Endothelial cell of umbilical vein (primary cell): ENCODE data around the gene VAMP2. TPM values are rescaled to one million over a fixed set of nuclear protein-coding genes. Genes with fewer than 3 reads are reported as not detected.
"Not testable (repeated sequence)": the region's sequence is repeated elsewhere in the genome, so short reads cannot be mapped to it uniquely, and the experiment has no call there.

ENCODE experiments used
- BruUV-seq: library from RNA; stranded (reverse); fragments of 400-500 nt; replicated peaks from 2 replicates; lab custom pipeline; 2021; lab: Mats Ljungman, UMichigan
- CTCF ChIA-PET: fragments of 300-600, 350-600 bp; sonication (Branson Sonifier 250); formaldehyde crosslinking; loops from one replicate; lab custom pipeline; 2021; ENCODE audit warnings: antibody characterized with exemption, inconsistent platforms; lab: Charles Lee
- POLR2A ChIA-PET: fragments of 300-600, 350-600 bp; sonication (Branson Sonifier 250); formaldehyde crosslinking; loops from one replicate; lab custom pipeline; 2021; ENCODE audit warnings: antibody characterized with exemption, inconsistent platforms; lab: Charles Lee
- DNase-seq: peaks from one replicate; pipeline ENCODE4 v3.0.0-alpha.2; 2011; ENCODE audit warnings: low read depth, low spot score
- FAIRE-seq: peaks from 2 replicates; lab custom pipeline; 2011; peaks lifted over from hg19 to GRCh38; lab: Jason Lieb, UNC
- H2AFZ ChIP-seq: 2 replicates; pipeline ENCODE4 v1.6.0; 2012; ENCODE audit warnings: low read depth, low read length, control low read depth, inconsistent platforms
- H3K27ac ChIP-seq: 2 replicates; pipeline ENCODE4 v1.5.1; 2011; ENCODE audit warnings: low read depth, mild to moderate bottlenecking, control low read depth, low read length, moderate library complexity; ENCODE audit not compliant: insufficient read depth
- H3K27me3 ChIP-seq, 2 experiments: 2 replicates each; pipeline versions ENCODE4 v1.6.0 to v1.6.1; 2011; ENCODE audit warnings: low read length in 2 of 2, mixed read lengths in 1 of 2; ENCODE audit not compliant: control insufficient read depth in 2 of 2, insufficient read depth in 2 of 2
- H3K36me3 ChIP-seq, 2 experiments: 2 replicates in 1 of 2; 3 replicates in 1 of 2; pipeline ENCODE4 v1.5.1; 2011; ENCODE audit warnings: low read length in 2 of 2, mild to moderate bottlenecking in 1 of 2, moderate library complexity in 1 of 2; ENCODE audit not compliant: control insufficient read depth in 2 of 2, insufficient read depth in 2 of 2; ENCODE audit errors: extremely low read depth in 1 of 2
- H3K4me1 ChIP-seq: 3 replicates; pipeline ENCODE4 v1.5.1; 2011; ENCODE audit warnings: mild to moderate bottlenecking, low read length; ENCODE audit not compliant: control insufficient read depth, insufficient read depth; ENCODE audit errors: extremely low read depth
- H3K4me2 ChIP-seq: 2 replicates; pipeline ENCODE4 v1.6.1; 2011; ENCODE audit warnings: low read length, control low read depth, mixed read lengths; ENCODE audit not compliant: insufficient read depth
- H3K4me3 ChIP-seq, 3 experiments: fragments of 200-600 bp in 1 of 3; sonication (generic), shearing (Covaris generic) in 1 of 3; replicated peaks in 1 of 3; 2 replicates each; pipeline ENCODE4 v1.5.1; 2011 to 2016; ENCODE audit warnings: control low read depth in 3 of 3, low read length in 3 of 3, mild to moderate bottlenecking in 2 of 3, inconsistent platforms in 1 of 3, low read depth in 1 of 3, moderate library complexity in 1 of 3; ENCODE audit not compliant: insufficient read depth in 1 of 3
- H3K79me2 ChIP-seq: 2 replicates; pipeline ENCODE4 v1.6.0; 2012; ENCODE audit warnings: low read length, inconsistent platforms; ENCODE audit not compliant: control insufficient read depth, insufficient read depth
- H3K9ac ChIP-seq: replicated peaks from 2 replicates; pipeline ENCODE3; 2011; ENCODE audit warnings: low read length, control low read depth; ENCODE audit not compliant: insufficient read depth; ENCODE audit errors: extremely low read depth
- H3K9me1 ChIP-seq: replicated peaks from 3 replicates; pipeline ENCODE4 v1.6.0; 2011; ENCODE audit warnings: mild to moderate bottlenecking, low read length; ENCODE audit not compliant: control insufficient read depth, insufficient read depth; ENCODE audit errors: extremely low read depth
- H3K9me3 ChIP-seq: replicated peaks from 2 replicates; pipeline ENCODE4 v1.5.1; 2012; ENCODE audit warnings: low read length, inconsistent platforms; ENCODE audit not compliant: control insufficient read depth, insufficient read depth
- H4K20me1 ChIP-seq: replicated peaks from 2 replicates; pipeline ENCODE3; 2011; ENCODE audit warnings: mild to moderate bottlenecking, low read length; ENCODE audit not compliant: control insufficient read depth, insufficient read depth; ENCODE audit errors: extremely low read depth
- CTCF ChIP-seq, 2 donors: IDR thresholded peaks; 1 replicate in 1 of 2; 2 replicates in 1 of 2; pipeline ENCODE4 v1.5.1; 2011; ENCODE audit warnings: low read length in 2 of 2, mild to moderate bottlenecking in 2 of 2, moderate library complexity in 2 of 2, control low read depth in 1 of 2, inconsistent platforms in 1 of 2, low read depth in 1 of 2; ENCODE audit not compliant: insufficient read depth in 1 of 2; ENCODE audit errors: extremely low read depth in 1 of 2
- EZH2 ChIP-seq: IDR thresholded peaks from 2 replicates; pipeline ENCODE4 v1.6.1; 2012; ENCODE audit warnings: borderline replicate concordance, low read depth, mild to moderate bottlenecking, moderate library complexity, low read length, inconsistent platforms; ENCODE audit not compliant: severe bottlenecking
- FOS ChIP-seq: IDR thresholded peaks from 2 replicates; pipeline ENCODE4 v1.6.1; 2011; ENCODE audit warnings: mild to moderate bottlenecking, low read length, moderate library complexity, borderline replicate concordance; ENCODE audit not compliant: insufficient read depth
- GATA2 ChIP-seq: IDR thresholded peaks from 2 replicates; pipeline ENCODE4 v1.7.0; 2011; ENCODE audit warnings: low read depth, mild to moderate bottlenecking, moderate library complexity, mixed read lengths, low read length; ENCODE audit not compliant: insufficient read length, insufficient read depth
- JUN ChIP-seq: IDR thresholded peaks from 2 replicates; pipeline ENCODE4 v1.6.1; 2011; ENCODE audit warnings: borderline replicate concordance, low read depth; ENCODE audit not compliant: insufficient read length, insufficient read depth
- MAX ChIP-seq: IDR thresholded peaks from 2 replicates; pipeline ENCODE4 v1.6.1; 2011; ENCODE audit not compliant: insufficient read depth, insufficient read length
- MYC ChIP-seq: IDR thresholded peaks from one replicate; pipeline ENCODE4 v1.6.1; 2011; ENCODE audit warnings: mild to moderate bottlenecking, low read depth, low read length
- POLR2A ChIP-seq: IDR thresholded peaks from 2 replicates; pipeline ENCODE4 v1.6.1; 2012; ENCODE audit warnings: low read depth, mild to moderate bottlenecking, control low read depth, low read length
- POLR2AphosphoS5 ChIP-seq: IDR thresholded peaks from 2 replicates; pipeline ENCODE4 v1.6.1; 2012; ENCODE audit warnings: low read depth, mild to moderate bottlenecking, control low read depth, low read length, moderate library complexity; ENCODE audit not compliant: insufficient read depth
- dilution Hi-C: fragments of 300-500 bp; cut with MboI; formaldehyde crosslinking; loops from one replicate; pipeline ENCODE4 v1.15.0; 2019; ENCODE audit warnings: low sequenced_read_pairs; ENCODE audit not compliant: extremely low pct_ligation_motif_present
- intact Hi-C: fragments of 100-400 bp; cut with micrococcal nuclease; formaldehyde crosslinking; loops from one replicate; pipeline ENCODE4 v1.10.0; 2022
- polyA plus RNA-seq, 4 experiments: library from polyadenylated mRNA; depleted of rRNA in 3 of 4; stranded (reverse) in 3 of 4; unstranded in 1 of 4; fragments of >200 nt; gene quantifications; 2 replicates each; pipeline versions ENCODE4 v1.2.1 to v1.2.3, GENCODE V29; 2011 to 2012; ENCODE audit warnings: missing spikeins in 1 of 4
- total RNA-seq: library from RNA; stranded (reverse); gene quantifications from 2 replicates; pipeline ENCODE4 v1.2.3, GENCODE V29; 2021

The VAMP2 gene
- total and polyA plus RNA-seq, 2 donors (not counting 3 experiments of a cell fraction or from before 2014, with no cell fraction given): 35.9 to 38.0 TPM

GRCh38 chr17:8173056-8173870 lies 10.5 kb upstream of the VAMP2 start:
- DNase-seq (peak; percentile 95), FAIRE-seq (peak; percentile 95)
- no peaks in the 10 kb centered on the region for H3K9me3 ChIP-seq
- intact Hi-C loops (loop anchor here (1.0 to 2.0 kb wide), 4 partner anchors 10 to 35 kb away; no protein-coding TSS in a partner anchor), dilution Hi-C loops (no loop called here)
- H3K79me2 ChIP-seq: no peaks in the 10 kb centered on the region
- BruUV-seq: TSS peak; percentile 100
- H3K4me3 ChIP-seq: peak overlapping the region in 2 of 3 experiments; percentile 37 to 68
- H3K36me3 ChIP-seq: no peaks in the 10 kb centered on the region
- peak overlapping the region; percentile 95 for H3K27ac ChIP-seq
- H3K9ac ChIP-seq: peak overlapping the region; percentile 97
- no peaks in the 10 kb centered on the region for H3K9me1 ChIP-seq
- H2AFZ ChIP-seq: no peak overlapping the region
- no peaks in the 10 kb centered on the region for H3K27me3 ChIP-seq
- peaks cover 23% of the 10 kb centered on the region for H3K4me1 ChIP-seq
- TF ChIP-seq CTCF (IDR thresholded peaks at IDR 0.05; ENCODE audit: extremely low read depth in 1 of 2, insufficient read depth in 1 of 2, low read depth in 1 of 2, low read length in 2 of 2) (no peak), MAX (peak; percentile 20), JUN (peak; percentile 37), EZH2 (no peak), FOS (no peak), POLR2A (peak; percentile 100), MYC (peak; percentile 24), POLR2AphosphoS5 (peak; percentile 100), GATA2 (peak; percentile 75)
- H3K4me2 ChIP-seq: peak overlapping the region; percentile 87
- ChIA-PET POLR2A (interaction anchor here (0.7 to 1.9 kb wide), 32 partner anchors 9 to 187 kb away, joined by 3 to 33 read pairs (median 6); partner anchors contain the start of genes ALOXE3, BORCS6, CTC1 and HES7), CTCF (interaction anchor here (0.9 to 1.4 kb wide), 8 partner anchors 10 to 80 kb away, joined by 3 to 10 read pairs (median 4); partner anchors contain the start of gene BORCS6)
- no peaks in the 10 kb centered on the region for H4K20me1 ChIP-seq

GRCh38 chr17:8170186-8170585 lies 7.4 kb upstream of the VAMP2 start:
- H3K4me1 ChIP-seq, H3K9me1 ChIP-seq, H3K9me3 ChIP-seq, H3K9ac ChIP-seq, H3K27ac ChIP-seq, H3K27me3 ChIP-seq, BruUV-seq, CTCF ChIA-PET, DNase-seq, dilution Hi-C loops, H4K20me1 ChIP-seq, H3K79me2 ChIP-seq, H3K4me2 ChIP-seq, FAIRE-seq, H2AFZ ChIP-seq, H3K36me3 ChIP-seq, intact Hi-C loops, H3K4me3 ChIP-seq: not testable (repeated sequence)
- POLR2A ChIA-PET: interaction anchor here (0.7 to 1.0 kb wide), 2 partner anchors 17 to 18 kb away, joined by 3 read pairs; no protein-coding TSS in a partner anchor
